GM12878 (cell line): Measurements from ENCODE around the gene ZNF436.

Experiments
- CREM ChIP-seq: IDR thresholded peaks from 2 replicates; pipeline ENCODE4 v1.6.1; 2014; ENCODE audit warnings: antibody characterized with exemption, low read depth
- CTCF ChIP-seq, 3 experiments: IDR thresholded peaks in 2 of 3; conservative IDR thresholded peaks in 1 of 3; 2 replicates each; pipeline ENCODE4 v1.5.1; 2011; ENCODE audit warnings: low read depth in 3 of 3, low read length in 3 of 3, mild to moderate bottlenecking in 3 of 3, control low read depth in 2 of 3, moderate library complexity in 2 of 3, inconsistent platforms in 1 of 3, mixed read lengths in 1 of 3; ENCODE audit not compliant: control insufficient read depth in 2 of 3, insufficient read depth in 1 of 3; ENCODE audit errors: extremely low read depth in 1 of 3
- TAF1 ChIP-seq: IDR thresholded peaks from 2 replicates; pipeline ENCODE4 v1.6.1; 2011; ENCODE audit warnings: mild to moderate bottlenecking, low read depth, low read length, borderline replicate concordance

GRCh38 chr1:23366598-23366997 lies 3.0 kb downstream of the ZNF436 start:
- TF ChIP-seq CTCF (IDR thresholded peaks at IDR 0.05 in 2 of 3, conservative IDR thresholded peaks at IDR 0.05 in 1 of 3; ENCODE audit: control insufficient read depth in 2 of 3, extremely low read depth in 1 of 3, insufficient read depth in 1 of 3, low read depth in 3 of 3, low read length in 3 of 3): no peak
- TF ChIP-seq CREM: no peak
- TF ChIP-seq TAF1: no peak
